MM.1S (cell line): ENCODE results near the gene GTSE1.

Experiments used
- DNase-seq: peaks from one replicate; pipeline ENCODE4 v3.0.0-alpha.2; 2015
- H2AFZ ChIP-seq: fragments of 300-600 bp; sonication (generic); 2 replicates; pipeline ENCODE4 v1.6.0; 2016; ENCODE audit warnings: antibody characterized with exemption, low read length
- H3F3A ChIP-seq: fragments of 300-600 bp; sonication (generic); 2 replicates; pipeline ENCODE4 v1.6.1; 2016; ENCODE audit warnings: mild to moderate bottlenecking, antibody characterized with exemption, low read length, moderate library complexity, mixed read lengths; ENCODE audit not compliant: insufficient read depth
- H3K27ac ChIP-seq: fragments of 300-600 bp; sonication (generic); 2 replicates; pipeline ENCODE4 v1.5.1; 2016; ENCODE audit warnings: mild to moderate bottlenecking, low read length
- H3K27me3 ChIP-seq: fragments of 300-600 bp; sonication (generic); replicated peaks from 2 replicates; pipeline ENCODE4 v1.6.0; 2016; ENCODE audit warnings: low read length; ENCODE audit not compliant: insufficient read depth
- H3K36me3 ChIP-seq: fragments of 300-600 bp; sonication (generic); replicated peaks from 2 replicates; pipeline ENCODE4 v1.6.1; 2016; ENCODE audit warnings: mild to moderate bottlenecking, low read length, mixed read lengths; ENCODE audit not compliant: insufficient read depth
- H3K4me1 ChIP-seq: fragments of 300-600 bp; sonication (generic); 2 replicates; pipeline ENCODE4 v1.6.1; 2016; ENCODE audit warnings: low read length, mixed read lengths
- H3K4me2 ChIP-seq: fragments of 300-600 bp; sonication (generic); 2 replicates; pipeline ENCODE4 v1.6.0; 2016; ENCODE audit warnings: low read depth, low read length
- H3K4me3 ChIP-seq: fragments of 300-600 bp; sonication (generic); 2 replicates; pipeline ENCODE4 v1.5.1; 2016; ENCODE audit warnings: low read length, mixed read lengths
- H3K79me2 ChIP-seq: fragments of 300-600 bp; sonication (generic); 2 replicates; pipeline ENCODE4 v1.6.1; 2016; ENCODE audit warnings: mixed run types, low read length, mixed read lengths
- H3K9ac ChIP-seq: fragments of 300-600 bp; sonication (generic); 2 replicates; pipeline ENCODE4 v1.6.1; 2016; ENCODE audit warnings: low read length, mixed read lengths
- H3K9me2 ChIP-seq: fragments of 300-600 bp; sonication (generic); replicated peaks from 2 replicates; pipeline ENCODE4 v1.6.1; 2016; ENCODE audit warnings: mild to moderate bottlenecking, low read length, mixed read lengths; ENCODE audit not compliant: insufficient read depth
- H3K9me3 ChIP-seq: fragments of 300-600 bp; sonication (generic); replicated peaks from 2 replicates; pipeline ENCODE4 v1.6.1; 2016; ENCODE audit warnings: mild to moderate bottlenecking, low read length, mixed read lengths; ENCODE audit not compliant: insufficient read depth
- H4K20me1 ChIP-seq: fragments of 300-600 bp; sonication (generic); 2 replicates; pipeline ENCODE4 v1.6.1; 2016; ENCODE audit warnings: mild to moderate bottlenecking, low read length, moderate library complexity, mixed read lengths; ENCODE audit not compliant: insufficient read depth
- EZH2 ChIP-seq: fragments of 300-600 bp; sonication (generic); optimal IDR thresholded peaks from 2 replicates; pipeline ENCODE3; 2017; ENCODE audit warnings: low read depth, mild to moderate bottlenecking, antibody characterized with exemption, low read length, mixed read lengths
- EZH2phosphoT487 ChIP-seq: fragments of 300-600 bp; sonication (generic); IDR thresholded peaks from 2 replicates; pipeline ENCODE4 v1.6.1; 2018; ENCODE audit warnings: antibody characterized with exemption, low read length
- TF ChIP-seq, protein P1 (sequence below): fragments of 300-600 bp; sonication (generic); IDR thresholded peaks from 2 replicates; pipeline ENCODE4 v1.5.1; 2016; ENCODE audit warnings: antibody characterized with exemption, low read length, mixed read lengths

GTSE1 gene

DNA sequence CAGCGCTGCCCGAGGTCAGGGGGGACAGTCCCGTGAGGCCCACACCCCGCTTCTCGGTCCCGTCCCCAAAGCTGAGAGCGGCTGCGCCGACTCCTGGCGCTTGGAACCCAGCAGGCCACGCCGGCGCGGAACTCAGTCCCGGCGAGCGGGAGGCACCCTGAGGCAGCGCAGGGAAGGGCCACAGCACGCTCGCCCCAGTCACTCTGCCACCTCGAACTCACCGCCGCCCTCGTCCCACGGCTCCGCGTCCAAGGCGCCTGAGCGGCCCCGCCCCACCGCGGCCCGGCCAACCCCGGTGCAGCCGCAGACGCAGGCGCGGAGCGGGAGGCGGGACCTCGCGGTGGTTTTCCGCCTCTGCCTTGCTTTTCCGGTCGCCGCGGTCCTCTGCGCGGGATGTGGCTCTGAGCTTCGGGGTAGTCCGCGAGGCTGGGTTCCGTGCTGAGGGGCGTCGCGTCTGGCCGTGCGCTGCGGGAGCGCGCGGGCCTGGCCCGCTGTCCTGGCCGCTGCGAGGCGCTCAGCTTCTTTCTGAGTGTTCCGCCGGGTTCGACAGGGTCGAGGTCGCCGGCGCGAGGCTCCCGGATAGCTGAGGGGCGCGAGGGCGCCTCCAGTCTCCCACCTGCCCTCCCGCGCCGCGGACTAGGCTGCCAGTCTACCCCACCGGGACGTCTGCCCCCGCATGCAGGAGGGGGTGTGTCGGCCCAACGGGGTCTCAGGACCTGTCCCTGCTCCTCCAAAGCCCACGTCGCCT lies 46.5 kb upstream of the GTSE1 start, which contains the start of gene CDPF1:
Gene CDPF1 (minus strand): TSS at position 259 of the 748 bp plus-strand sequence. CDS start 2,009 bp downstream, outside the sequence.
- H3K27me3 ChIP-seq, result no peaks in the 10 kb centered on the region
- no peaks in the 10 kb centered on the region for H3K9me3 ChIP-seq
- 0 out of 2 replicates have a peak, but pooled peaks cover 3% of the 10 kb centered on the region for H3K79me2 ChIP-seq
- 0 out of 2 replicates have a peak, but pooled peaks cover 4% of the 10 kb centered on the region for H3K4me1 ChIP-seq
- H3K9ac ChIP-seq, result peak within 1 kb of the TSS; percentile 83
- H4K20me1 ChIP-seq, result no peaks in the 10 kb centered on the region
- no peaks in the 10 kb centered on the region for H3F3A ChIP-seq
- no peaks in the 10 kb centered on the region for H3K9me2 ChIP-seq
- TF ChIP-seq EZH2phosphoT487 (no peak), EZH2 (no peak)
- TF ChIP-seq, protein P1, sequence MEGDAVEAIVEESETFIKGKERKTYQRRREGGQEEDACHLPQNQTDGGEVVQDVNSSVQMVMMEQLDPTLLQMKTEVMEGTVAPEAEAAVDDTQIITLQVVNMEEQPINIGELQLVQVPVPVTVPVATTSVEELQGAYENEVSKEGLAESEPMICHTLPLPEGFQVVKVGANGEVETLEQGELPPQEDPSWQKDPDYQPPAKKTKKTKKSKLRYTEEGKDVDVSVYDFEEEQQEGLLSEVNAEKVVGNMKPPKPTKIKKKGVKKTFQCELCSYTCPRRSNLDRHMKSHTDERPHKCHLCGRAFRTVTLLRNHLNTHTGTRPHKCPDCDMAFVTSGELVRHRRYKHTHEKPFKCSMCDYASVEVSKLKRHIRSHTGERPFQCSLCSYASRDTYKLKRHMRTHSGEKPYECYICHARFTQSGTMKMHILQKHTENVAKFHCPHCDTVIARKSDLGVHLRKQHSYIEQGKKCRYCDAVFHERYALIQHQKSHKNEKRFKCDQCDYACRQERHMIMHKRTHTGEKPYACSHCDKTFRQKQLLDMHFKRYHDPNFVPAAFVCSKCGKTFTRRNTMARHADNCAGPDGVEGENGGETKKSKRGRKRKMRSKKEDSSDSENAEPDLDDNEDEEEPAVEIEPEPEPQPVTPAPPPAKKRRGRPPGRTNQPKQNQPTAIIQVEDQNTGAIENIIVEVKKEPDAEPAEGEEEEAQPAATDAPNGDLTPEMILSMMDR, result no peak; the same call in 1 of the 2 replicates
- peak; percentile 92 for DNase-seq
- H3K4me3 ChIP-seq, result peak within 1 kb of the TSS; percentile 88
- H2AFZ ChIP-seq, result peak within 1 kb of the TSS; percentile 87
- peak within 1 kb of the TSS; percentile 78 for H3K4me2 ChIP-seq
- no peaks in the 10 kb centered on the region for H3K36me3 ChIP-seq
- H3K27ac ChIP-seq, result peak within 1 kb of the TSS; percentile 69; the same call in 1 of the 2 replicates

DNA sequence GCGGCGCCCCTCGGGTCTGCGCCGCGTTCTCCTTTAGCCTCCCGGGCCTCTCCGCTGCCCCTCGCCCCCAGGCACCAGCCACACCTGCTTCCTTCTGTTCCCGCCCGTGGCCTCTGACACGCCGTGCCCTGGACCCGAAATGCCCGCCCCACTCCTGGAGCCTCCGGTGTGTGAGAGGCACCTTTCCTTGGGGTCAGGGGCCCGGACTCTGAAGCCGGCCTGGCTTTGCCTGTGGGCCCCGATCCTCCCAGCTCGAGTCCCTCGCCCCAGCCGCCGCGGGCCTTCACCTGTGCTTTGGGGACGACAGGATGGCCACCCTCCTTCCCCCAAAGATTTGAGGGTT lies 45.9 kb upstream of the GTSE1 start:
- no peak for DNase-seq
- Histone ChIP-seq H3K27me3 (no peaks in the 10 kb centered on the region), H3K36me3 (no peaks in the 10 kb centered on the region), H3K9ac (peak overlapping the region; percentile 83), H3K4me1 (0 out of 2 replicates have a peak, but pooled peaks cover 4% of the 10 kb centered on the region), H2AFZ (peak overlapping the region; percentile 82), H3F3A (no peaks in the 10 kb centered on the region), H3K79me2 (0 out of 2 replicates have a peak, but pooled peaks cover 3% of the 10 kb centered on the region), H4K20me1 (no peaks in the 10 kb centered on the region), H3K4me2 (peak overlapping the region; percentile 78), H3K4me3 (peak overlapping the region; percentile 88), H3K27ac (peak overlapping the region; percentile 69; the same call in 1 of the 2 replicates), H3K9me3 (no peaks in the 10 kb centered on the region), H3K9me2 (no peaks in the 10 kb centered on the region)
- TF ChIP-seq EZH2 (no peak), EZH2phosphoT487 (no peak)
- TF ChIP-seq, protein P1, result no peak

DNA sequence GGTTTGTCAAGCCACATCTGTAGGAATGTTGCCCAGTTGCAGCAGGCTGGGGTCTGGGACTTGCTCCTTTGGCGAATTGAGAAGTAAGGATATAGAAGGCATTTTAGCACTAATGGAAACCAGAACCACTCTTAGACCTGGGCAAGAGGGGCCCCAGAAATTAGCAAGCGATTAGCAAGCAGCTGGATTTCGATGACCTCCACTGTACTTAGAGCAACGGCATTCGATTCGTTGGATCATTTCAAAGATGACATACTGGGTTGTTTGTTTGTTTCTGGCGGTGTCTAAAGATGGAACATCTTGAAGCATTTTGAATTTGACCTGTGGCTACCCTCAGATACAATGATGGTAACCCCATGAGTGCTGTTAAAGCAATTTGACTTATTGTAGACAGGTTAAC lies 45.4 kb upstream of the GTSE1 start:
- peak overlapping the region; percentile 82 for H2AFZ ChIP-seq
- H3K9me3 ChIP-seq, result no peaks in the 10 kb centered on the region
- no peaks in the 10 kb centered on the region for H3K27me3 ChIP-seq
- H3K4me2 ChIP-seq, result peak overlapping the region; percentile 78
- no peak overlapping the region for H3K27ac ChIP-seq
- 0 out of 2 replicates have a peak, but pooled peaks cover 4% of the 10 kb centered on the region for H3K4me1 ChIP-seq
- H3F3A ChIP-seq, result no peaks in the 10 kb centered on the region
- no peaks in the 10 kb centered on the region for H3K36me3 ChIP-seq
- no peak for DNase-seq
- no peaks in the 10 kb centered on the region for H4K20me1 ChIP-seq
- no peaks in the 10 kb centered on the region for H3K9me2 ChIP-seq
- H3K4me3 ChIP-seq, result peak overlapping the region; percentile 88
- H3K79me2 ChIP-seq, result 0 out of 2 replicates have a peak, but pooled peaks cover 3% of the 10 kb centered on the region
- TF ChIP-seq EZH2phosphoT487, result no peak
- TF ChIP-seq EZH2, result no peak
- TF ChIP-seq, protein P1, result no peak
- peak overlapping the region; percentile 83; the same call in 1 of the 2 replicates for H3K9ac ChIP-seq
